Astrocyte of the spinal cord (primary cell): ENCODE results near the gene NBR1.
"Not testable (repeated sequence)": the region's sequence is repeated elsewhere in the genome, so short reads cannot be mapped to it uniquely, and the experiment has no call there.

ENCODE experiments used
- DNase-seq: peaks from one replicate; pipeline ENCODE4 v3.0.0; 2011; ENCODE audit warnings: low read depth, low spot score
- H3K4me3 ChIP-seq: 2 replicates; pipeline ENCODE4 v1.5.1; 2011; ENCODE audit warnings: low read depth, mild to moderate bottlenecking, low read length, moderate library complexity
- in situ Hi-C: cut with HindIII; loops from 2 replicates; pipeline ENCODE4 v1.10.0; 2017; ENCODE audit warnings: low sequenced_read_pairs
- TF ChIP-seq, protein P1 (sequence below): IDR thresholded peaks from 2 replicates; pipeline ENCODE4 v1.5.1; 2012; ENCODE audit warnings: low read depth, mild to moderate bottlenecking, low read length, inconsistent platforms

NBR1 gene

DNA sequence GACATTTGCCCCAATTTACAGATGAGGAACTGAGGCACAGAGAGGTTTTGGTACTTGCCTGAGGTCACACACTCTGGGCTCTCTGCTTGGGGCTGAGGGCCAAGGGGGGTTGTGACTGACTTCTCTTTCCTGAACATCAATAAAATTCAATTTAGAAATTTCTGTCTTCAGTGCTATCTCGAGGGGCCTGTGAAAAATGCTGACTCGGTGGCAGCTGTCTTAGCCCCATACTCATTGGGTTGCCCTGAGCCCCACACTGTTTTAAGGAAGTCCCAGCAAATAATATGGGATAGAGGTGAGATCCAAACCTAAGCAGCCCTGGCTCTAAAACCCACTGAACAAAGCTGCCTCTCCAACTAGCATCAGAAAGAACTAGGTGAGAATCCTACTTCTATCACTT, 38.9 kb upstream of the NBR1 start:
- TF ChIP-seq, protein P1, sequence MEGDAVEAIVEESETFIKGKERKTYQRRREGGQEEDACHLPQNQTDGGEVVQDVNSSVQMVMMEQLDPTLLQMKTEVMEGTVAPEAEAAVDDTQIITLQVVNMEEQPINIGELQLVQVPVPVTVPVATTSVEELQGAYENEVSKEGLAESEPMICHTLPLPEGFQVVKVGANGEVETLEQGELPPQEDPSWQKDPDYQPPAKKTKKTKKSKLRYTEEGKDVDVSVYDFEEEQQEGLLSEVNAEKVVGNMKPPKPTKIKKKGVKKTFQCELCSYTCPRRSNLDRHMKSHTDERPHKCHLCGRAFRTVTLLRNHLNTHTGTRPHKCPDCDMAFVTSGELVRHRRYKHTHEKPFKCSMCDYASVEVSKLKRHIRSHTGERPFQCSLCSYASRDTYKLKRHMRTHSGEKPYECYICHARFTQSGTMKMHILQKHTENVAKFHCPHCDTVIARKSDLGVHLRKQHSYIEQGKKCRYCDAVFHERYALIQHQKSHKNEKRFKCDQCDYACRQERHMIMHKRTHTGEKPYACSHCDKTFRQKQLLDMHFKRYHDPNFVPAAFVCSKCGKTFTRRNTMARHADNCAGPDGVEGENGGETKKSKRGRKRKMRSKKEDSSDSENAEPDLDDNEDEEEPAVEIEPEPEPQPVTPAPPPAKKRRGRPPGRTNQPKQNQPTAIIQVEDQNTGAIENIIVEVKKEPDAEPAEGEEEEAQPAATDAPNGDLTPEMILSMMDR, result no peak
- no peak for DNase-seq
- no peak overlapping the region for H3K4me3 ChIP-seq
- in situ Hi-C loops, result no loop called here

DNA sequence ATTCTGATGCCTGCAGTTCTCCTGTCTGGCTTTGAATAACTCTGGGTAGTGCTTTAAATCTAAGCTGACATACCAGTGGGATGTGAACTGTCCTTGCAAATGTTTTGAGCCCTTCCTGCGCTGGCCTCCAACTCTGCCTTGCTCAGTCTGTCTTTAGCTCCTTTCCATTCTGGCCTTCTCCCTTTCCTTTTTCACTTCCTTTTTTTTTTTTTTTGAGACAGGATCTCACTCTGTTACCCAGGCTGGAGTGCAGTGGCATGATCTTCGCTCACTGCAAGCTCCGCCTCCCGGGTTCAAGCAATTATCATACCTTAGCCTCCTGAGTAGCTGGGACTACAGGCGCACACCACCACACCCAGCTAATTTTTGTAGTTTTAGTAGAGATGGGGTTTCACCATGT, 37.6 kb upstream of the NBR1 start:
- in situ Hi-C loops, DNase-seq, H3K4me3 ChIP-seq: not testable (repeated sequence)

GRCh38 chr17:43134774-43135453, 36.1 kb upstream of the NBR1 start:
- DNase-seq, result no peak
- in situ Hi-C loops, result no loop called here
- no peak overlapping the region for H3K4me3 ChIP-seq
- TF ChIP-seq, protein P1, result no peak

GRCh38 chr17:43135454-43135819, 35.6 kb upstream of the NBR1 start:
- DNase-seq, result no peak
- H3K4me3 ChIP-seq, result no peak overlapping the region
- TF ChIP-seq, protein P1, result no peak
- in situ Hi-C loops, result no loop called here

GRCh38 chr17:43136574-43136973, 34.4 kb upstream of the NBR1 start:
- DNase-seq, H3K4me3 ChIP-seq, in situ Hi-C loops: not testable (repeated sequence)

GRCh38 chr17:43138531-43138930, 32.5 kb upstream of the NBR1 start:
- DNase-seq, in situ Hi-C loops, H3K4me3 ChIP-seq: not testable (repeated sequence)

DNA sequence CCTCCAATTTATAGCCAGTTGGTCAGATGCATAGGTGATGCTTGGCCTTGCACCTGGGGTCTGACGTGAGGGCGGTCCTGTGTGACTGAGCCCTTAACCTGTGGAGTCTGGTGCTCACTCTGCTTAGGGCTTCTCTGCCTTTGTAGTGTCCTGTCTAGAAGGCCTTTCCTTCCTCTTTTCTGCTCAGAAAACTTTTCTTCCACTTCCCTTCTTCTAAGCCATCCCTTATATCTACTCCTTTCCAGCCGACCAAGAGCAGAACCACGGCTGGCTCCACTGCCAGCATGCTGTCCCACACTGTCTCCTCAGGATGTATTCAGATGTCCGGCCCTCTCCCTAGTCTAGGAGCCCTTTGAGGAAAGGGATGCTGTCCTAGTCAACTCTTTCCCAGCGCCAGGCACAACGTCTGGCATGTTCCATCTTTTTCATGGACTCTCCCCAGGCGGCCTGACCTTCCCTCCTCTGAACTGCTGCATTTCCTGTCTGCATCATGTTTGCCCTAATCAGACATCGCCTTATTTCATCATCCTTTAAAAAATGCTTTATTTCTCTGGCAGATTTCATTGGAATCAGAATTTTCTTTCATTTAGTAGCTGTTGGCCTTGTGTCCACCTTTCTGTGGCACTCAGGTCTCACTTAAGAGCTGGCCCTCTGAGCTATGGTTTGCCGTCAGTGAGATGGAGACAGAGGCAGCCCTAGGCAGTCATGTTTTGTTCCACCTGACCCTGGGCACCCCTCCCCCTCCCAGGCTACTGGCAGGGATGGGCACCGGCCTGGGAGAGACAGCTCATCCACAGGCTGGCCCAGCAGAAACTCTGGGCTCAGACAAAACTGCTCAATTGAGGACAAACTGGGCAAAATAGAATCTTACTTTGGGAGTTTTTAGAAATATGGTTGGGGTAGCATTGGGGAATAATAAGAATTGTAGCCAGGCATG, 30.4 kb upstream of the NBR1 start:
- in situ Hi-C loops, result no loop called here
- no peak overlapping the region for H3K4me3 ChIP-seq
- TF ChIP-seq, protein P1, result no peak
- DNase-seq, result no peak

- DNase-seq, result no peak
- TF ChIP-seq, protein P1, result no peak
- in situ Hi-C loops, result no loop called here
- H3K4me3 ChIP-seq, result no peak overlapping the region
Measured at GRCh38 chr17:43142153-43142552, 28.9 kb upstream of the NBR1 start.
